Gastrocnemius medialis (tissue), 4 donors: ENCODE data around the gene GMEB2. TPM values are rescaled to one million over a fixed set of nuclear protein-coding genes. Genes with fewer than 3 reads are reported as not detected.

Experiments used
- ATAC-seq, 2 donors: fragments of 150-250 bp; one replicate each; pipeline ENCODE4 v1.9.1; 2016
- DNase-seq, 2 donors: peaks; one replicate each; pipeline ENCODE4 v3.0.0-alpha.2; 2019
- H3K27ac ChIP-seq, 4 donors: fragments of 200-600 bp; sonication (generic); 1 replicate in 1 of 4; 2 replicates in 3 of 4; pipeline ENCODE4 v1.5.1; 2016 to 2018; ENCODE audit warnings: mild to moderate bottlenecking in 2 of 4, moderate library complexity in 1 of 4
- H3K27me3 ChIP-seq, 3 donors: fragments of 200-600 bp; sonication (generic) in 2 of 3; 1 replicate in 1 of 3; 2 replicates in 2 of 3; pipeline versions ENCODE4 v1.5.1 to v1.6.0; 2016 to 2019; ENCODE audit warnings: mild to moderate bottlenecking in 1 of 3, moderate library complexity in 1 of 3
- H3K36me3 ChIP-seq, 2 donors: fragments of 200-600 bp; sonication (generic) in 1 of 2; one replicate each; pipeline ENCODE4 v1.5.1; 2017 to 2018
- H3K4me1 ChIP-seq, 2 donors: fragments of 200-600 bp; sonication (generic) in 1 of 2; one replicate each; pipeline ENCODE4 v1.5.1; 2016 to 2017; ENCODE audit warnings: mild to moderate bottlenecking in 2 of 2
- H3K4me3 ChIP-seq, 4 donors: fragments of 200-600 bp; sonication (generic) in 3 of 4; 1 replicate in 1 of 4; 2 replicates in 3 of 4; pipeline ENCODE4 v1.5.1; 2016 to 2019; ENCODE audit warnings: mild to moderate bottlenecking in 2 of 4
- H3K9me3 ChIP-seq, 3 donors: fragments of 200-600 bp; sonication (generic) in 2 of 3; 1 replicate in 1 of 3; 2 replicates in 2 of 3; pipeline ENCODE4 v1.5.1; 2016 to 2019
- CTCF ChIP-seq, 5 experiments: fragments of 450-650 bp in 3 of 5; fragments of 200-600 bp in 2 of 5; sonication (generic) in 2 of 5; IDR thresholded peaks in 4 of 5; conservative IDR thresholded peaks in 1 of 5; 1 replicate in 4 of 5; 2 replicates in 1 of 5; pipeline ENCODE4 v1.5.1; 2016 to 2019; ENCODE audit warnings: antibody characterized with exemption in 5 of 5, mild to moderate bottlenecking in 3 of 5, moderate library complexity in 3 of 5
- POLR2A ChIP-seq, 2 donors: fragments of 450-650 bp; IDR thresholded peaks; one replicate each; pipeline ENCODE4 v1.6.1; 2017; ENCODE audit warnings: antibody characterized with exemption in 2 of 2, mild to moderate bottlenecking in 2 of 2, moderate library complexity in 2 of 2
- in situ Hi-C, 4 donors: fragments of 200-750 bp; cut with MboI; loops; one replicate each; pipeline versions ENCODE4 v1.15.0 to v1.8.0; 2017; ENCODE audit warnings: low sequenced_read_pairs in 4 of 4
- intact Hi-C: fragments of 100-400 bp; cut with DNase I; formaldehyde crosslinking; loops from one replicate; pipeline ENCODE4 v1.15.1; 2023; ENCODE audit warnings: low total_unique reads
- total RNA-seq, 4 donors: library from RNA; depleted of rRNA; stranded (reverse); fragments of >200 nt; gene quantifications; one replicate each; pipeline versions ENCODE4 v1.1.0 to v1.2.3, GENCODE V29; 2016

GMEB2 gene
- total RNA-seq, 4 donors from 2014 or later = 6.1 to 14.3 (median 6.8) TPM

- no peak overlapping the region for H3K4me3 ChIP-seq
- H3K27me3 ChIP-seq = peaks cover 7 to 15% (median 12%) of the 10 kb centered on the region in 3 donors
- ATAC-seq = no peak
- DNase-seq = no peak
- in situ Hi-C loops = no loop called here
- no peaks in the 10 kb centered on the region for H3K4me1 ChIP-seq
- intact Hi-C loops = no loop called here
- H3K27ac ChIP-seq = no peak overlapping the region
- TF ChIP-seq POLR2A (IDR thresholded peaks at IDR 0.05) (no peak), CTCF (IDR thresholded peaks at IDR 0.05 in 4 of 5, conservative IDR thresholded peaks at IDR 0.05 in 1 of 5) (no peak)
- no peaks in the 10 kb centered on the region for H3K9me3 ChIP-seq
- peaks cover 0 to 9% of the 10 kb centered on the region in 2 donors for H3K36me3 ChIP-seq
These were observed 69.4 kb downstream of the GMEB2 start for GRCh38 chr20:63557481-63557891.

DNA sequence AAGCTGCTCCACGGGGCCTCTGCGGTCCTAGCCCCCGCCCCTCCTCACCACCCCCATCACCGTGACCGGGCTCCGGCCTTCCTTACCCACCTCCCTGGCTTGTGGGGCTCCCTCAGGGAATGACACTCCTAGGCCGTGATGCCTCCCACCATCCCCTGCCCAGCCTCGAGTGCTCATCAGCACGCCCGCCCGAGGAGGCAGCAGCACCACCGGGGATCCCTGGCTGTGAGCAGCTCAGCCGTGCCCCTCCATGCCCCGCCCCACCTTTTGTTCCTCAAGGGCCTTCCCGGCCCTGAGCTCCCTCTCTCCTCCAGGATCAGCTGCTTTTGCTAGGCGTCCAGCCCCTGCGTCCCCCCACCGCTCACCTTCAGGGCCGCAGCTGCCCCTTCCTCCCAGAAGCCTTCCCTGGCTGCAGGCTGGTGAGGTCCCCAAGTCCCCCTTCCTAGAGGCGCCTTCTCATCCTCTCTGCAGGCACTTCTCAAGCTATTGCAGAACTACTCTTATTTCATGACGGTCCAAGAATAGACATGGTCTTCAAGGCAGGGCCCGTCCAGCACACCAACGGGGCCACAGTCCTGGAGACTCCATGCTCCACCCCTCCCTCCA is 69.9 kb downstream of the GMEB2 start:
- no peak for DNase-seq
- Histone ChIP-seq H3K27ac (no peak overlapping the region), H3K4me3 (no peak overlapping the region), H3K27me3 (peaks cover 9 to 15% (median 12%) of the 10 kb centered on the region in 3 donors), H3K9me3 (no peaks in the 10 kb centered on the region), H3K36me3 (peaks cover 0 to 9% of the 10 kb centered on the region in 2 donors), H3K4me1 (no peaks in the 10 kb centered on the region)
- intact Hi-C loops = no loop called here
- ATAC-seq = no peak
- in situ Hi-C loops = no loop called here
- TF ChIP-seq POLR2A (IDR thresholded peaks at IDR 0.05) (no peak), CTCF (IDR thresholded peaks at IDR 0.05 in 4 of 5, conservative IDR thresholded peaks at IDR 0.05 in 1 of 5) (no peak)

DNA sequence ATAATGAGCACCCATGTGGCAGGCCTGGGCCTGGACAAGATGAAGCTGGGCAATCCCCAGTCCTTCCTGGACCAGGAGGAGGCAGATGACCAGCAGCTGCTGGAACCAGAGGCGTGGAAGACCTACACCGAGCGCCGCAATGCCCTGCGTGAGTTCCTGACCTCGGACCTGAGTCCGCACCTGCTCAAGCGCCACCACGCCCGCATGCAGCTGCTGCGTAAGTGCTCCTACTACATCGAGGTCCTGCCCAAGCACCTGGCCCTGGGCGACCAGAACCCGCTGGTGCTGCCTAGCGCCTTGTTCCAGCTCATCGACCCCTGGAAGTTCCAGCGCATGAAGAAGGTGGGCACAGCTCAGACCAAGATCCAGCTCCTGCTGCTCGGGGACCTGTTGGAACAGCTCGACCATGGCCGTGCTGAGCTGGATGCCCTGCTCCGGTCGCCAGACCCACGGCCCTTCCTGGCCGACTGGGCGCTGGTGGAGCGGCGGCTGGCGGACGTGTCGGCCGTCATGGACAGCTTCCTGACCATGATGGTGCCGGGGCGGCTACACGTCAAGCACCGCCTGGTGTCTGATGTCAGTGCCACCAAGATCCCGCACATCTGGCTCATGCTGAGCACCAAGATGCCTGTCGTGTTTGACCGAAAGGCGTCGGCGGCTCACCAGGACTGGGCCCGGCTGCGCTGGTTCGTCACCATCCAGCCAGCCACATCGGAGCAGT is 71.1 kb downstream of the GMEB2 start:
- Histone ChIP-seq H3K36me3 (peaks cover 0 to 8% of the 10 kb centered on the region in 2 donors), H3K4me1 (no peaks in the 10 kb centered on the region), H3K27me3 (peaks cover 15 to 19% (median 16%) of the 10 kb centered on the region in 3 donors), H3K27ac (no peak overlapping the region), H3K9me3 (no peaks in the 10 kb centered on the region), H3K4me3 (no peak overlapping the region)
- in situ Hi-C loops = no loop called here
- no peak for ATAC-seq
- intact Hi-C loops = no loop called here
- DNase-seq = no peak
- TF ChIP-seq POLR2A (IDR thresholded peaks at IDR 0.05) (no peak), CTCF (IDR thresholded peaks at IDR 0.05 in 4 of 5, conservative IDR thresholded peaks at IDR 0.05 in 1 of 5) (no peak)

GRCh38 chr20:63554361-63555278 is 72.3 kb downstream of the GMEB2 start:
- no peaks in the 10 kb centered on the region for H3K4me1 ChIP-seq
- in situ Hi-C loops (no loop called here), intact Hi-C loops (no loop called here)
- H3K27me3 ChIP-seq = peaks cover 18 to 23% (median 20%) of the 10 kb centered on the region in 3 donors
- TF ChIP-seq CTCF (IDR thresholded peaks at IDR 0.05 in 4 of 5, conservative IDR thresholded peaks at IDR 0.05 in 1 of 5) (no peak), POLR2A (IDR thresholded peaks at IDR 0.05) (no peak)
- H3K9me3 ChIP-seq = no peaks in the 10 kb centered on the region
- no peaks in the 10 kb centered on the region for H3K36me3 ChIP-seq
- ATAC-seq = no peak
- no peak overlapping the region for H3K27ac ChIP-seq
- no peak for DNase-seq
- peak overlapping the region in 3 of 4 donors; percentile 50 to 60 (median 51) for H3K4me3 ChIP-seq
